Gastroesophageal sphincter (tissue), 3 donors: ENCODE measurements around the gene PSME3IP1.

Experiments
- CTCF ChIP-seq, 4 experiments: fragments of 200-600 bp in 2 of 4; fragments of 450-650 bp in 2 of 4; sonication (generic) in 1 of 4; IDR thresholded peaks; one replicate each; pipeline ENCODE4 v1.5.1; 2017 to 2019; ENCODE audit warnings: antibody characterized with exemption in 4 of 4, mild to moderate bottlenecking in 2 of 4, moderate library complexity in 2 of 4
- EP300 ChIP-seq: sonication (generic); formaldehyde crosslinking; IDR thresholded peaks from one replicate; pipeline ENCODE4 v1.6.1; 2017; ENCODE audit warnings: antibody characterized with exemption, mild to moderate bottlenecking
- POLR2A ChIP-seq, 2 donors: fragments of 450-650 bp; IDR thresholded peaks; one replicate each; pipeline ENCODE4 v1.6.1; 2017; ENCODE audit warnings: antibody characterized with exemption in 2 of 2, mild to moderate bottlenecking in 2 of 2, moderate library complexity in 1 of 2

- TF ChIP-seq EP300 (no peak), POLR2A (IDR thresholded peaks at IDR 0.05) (no peak), CTCF (IDR thresholded peaks at IDR 0.05) (no peak)
These were observed 80.7 kb downstream of the PSME3IP1 start for GRCh38 chr16:57105184-57105583.
